Neural progenitor cell (in vitro differentiated cells): Measurements from ENCODE around the gene YBX1.

Experiments used
- CTCF ChIP-seq: fragments of 200-600 bp; sonication (generic); IDR thresholded peaks from 2 replicates; pipeline ENCODE4 v1.5.1; 2017; ENCODE audit warnings: antibody characterized with exemption, mild to moderate bottlenecking
- EZH2 ChIP-seq: fragments of 200-600 bp; sonication (generic); IDR thresholded peaks from 2 replicates; pipeline ENCODE4 v1.6.1; 2017; ENCODE audit warnings: antibody characterized with exemption, mild to moderate bottlenecking, moderate library complexity

- TF ChIP-seq CTCF (no peak), EZH2 (no peak)
Observed at GRCh38 chr1:42738678-42739226, 56.5 kb downstream of the YBX1 start.
